Gastrocnemius medialis (tissue), 4 donors: ENCODE data around the gene BPIFB2.

Source experiments
- POLR2A ChIP-seq, 2 donors: fragments of 450-650 bp; IDR thresholded peaks; one replicate each; pipeline ENCODE4 v1.6.1; 2017; ENCODE audit warnings: antibody characterized with exemption in 2 of 2, mild to moderate bottlenecking in 2 of 2, moderate library complexity in 2 of 2
- TF ChIP-seq, protein P1 (sequence below), 5 experiments: fragments of 450-650 bp in 3 of 5; fragments of 200-600 bp in 2 of 5; sonication (generic) in 2 of 5; IDR thresholded peaks in 4 of 5; conservative IDR thresholded peaks in 1 of 5; 1 replicate in 4 of 5; 2 replicates in 1 of 5; pipeline ENCODE4 v1.5.1; 2016 to 2019; ENCODE audit warnings: antibody characterized with exemption in 5 of 5, mild to moderate bottlenecking in 3 of 5, moderate library complexity in 3 of 5

DNA sequence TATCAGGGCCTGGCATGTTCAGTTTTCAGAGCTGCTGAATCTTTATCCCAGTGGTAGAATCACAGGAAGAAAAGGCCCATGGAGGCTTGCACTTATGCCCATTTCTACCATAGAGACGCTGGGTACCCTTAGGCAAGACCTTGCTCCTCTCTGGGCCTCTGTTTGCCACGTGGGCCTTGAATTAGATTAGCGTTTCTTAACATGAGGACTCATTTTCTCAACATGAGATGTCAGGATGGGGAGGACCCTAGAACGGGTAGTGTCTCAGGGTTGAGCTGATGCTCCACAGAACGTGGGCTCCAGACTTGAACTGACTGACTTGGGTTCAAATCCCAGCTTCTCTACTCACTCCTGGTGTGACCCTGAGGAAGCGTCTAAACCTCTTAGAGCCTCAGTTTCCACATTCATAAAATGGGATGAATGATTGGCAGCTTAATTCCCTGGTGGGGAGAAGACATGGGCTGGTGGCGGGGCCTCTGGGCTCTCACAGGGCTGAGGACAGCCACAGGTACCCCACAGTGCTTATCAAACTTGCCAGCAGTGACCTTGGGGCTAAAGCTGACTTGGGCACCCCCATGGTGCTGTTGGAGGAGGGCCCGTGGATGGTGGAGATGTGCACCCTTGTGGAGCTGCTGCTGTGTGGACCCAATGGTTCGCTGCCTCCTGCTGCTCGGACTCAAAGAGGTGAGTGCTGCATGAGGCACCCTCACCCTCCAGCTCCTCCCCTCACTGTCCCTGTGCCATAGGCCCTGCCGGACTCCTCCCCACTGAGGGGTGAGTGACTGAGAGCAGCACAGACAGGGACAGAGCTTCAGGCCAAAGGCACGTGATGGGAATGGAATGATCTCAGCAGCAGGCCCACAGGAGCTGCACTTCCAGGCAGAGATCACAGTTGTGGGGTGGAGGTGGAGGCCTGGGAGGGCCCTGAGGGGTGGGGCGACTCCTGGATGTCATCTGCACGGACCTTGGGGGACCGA is 31.5 kb upstream of the BPIFB2 start:
- TF ChIP-seq POLR2A (IDR thresholded peaks at IDR 0.05): no peak
- TF ChIP-seq, protein P1, sequence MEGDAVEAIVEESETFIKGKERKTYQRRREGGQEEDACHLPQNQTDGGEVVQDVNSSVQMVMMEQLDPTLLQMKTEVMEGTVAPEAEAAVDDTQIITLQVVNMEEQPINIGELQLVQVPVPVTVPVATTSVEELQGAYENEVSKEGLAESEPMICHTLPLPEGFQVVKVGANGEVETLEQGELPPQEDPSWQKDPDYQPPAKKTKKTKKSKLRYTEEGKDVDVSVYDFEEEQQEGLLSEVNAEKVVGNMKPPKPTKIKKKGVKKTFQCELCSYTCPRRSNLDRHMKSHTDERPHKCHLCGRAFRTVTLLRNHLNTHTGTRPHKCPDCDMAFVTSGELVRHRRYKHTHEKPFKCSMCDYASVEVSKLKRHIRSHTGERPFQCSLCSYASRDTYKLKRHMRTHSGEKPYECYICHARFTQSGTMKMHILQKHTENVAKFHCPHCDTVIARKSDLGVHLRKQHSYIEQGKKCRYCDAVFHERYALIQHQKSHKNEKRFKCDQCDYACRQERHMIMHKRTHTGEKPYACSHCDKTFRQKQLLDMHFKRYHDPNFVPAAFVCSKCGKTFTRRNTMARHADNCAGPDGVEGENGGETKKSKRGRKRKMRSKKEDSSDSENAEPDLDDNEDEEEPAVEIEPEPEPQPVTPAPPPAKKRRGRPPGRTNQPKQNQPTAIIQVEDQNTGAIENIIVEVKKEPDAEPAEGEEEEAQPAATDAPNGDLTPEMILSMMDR (IDR thresholded peaks at IDR 0.05 in 4 of 5, conservative IDR thresholded peaks at IDR 0.05 in 1 of 5): no peak
